ENCODE measurements around the gene TRIM24. TPM values are rescaled to one million over a fixed set of nuclear protein-coding genes. Genes with fewer than 3 reads are reported as not detected.

The TRIM24 gene
- total RNA-seq, 2 experiments from 2014 or later, result 13.6 to 15.9 TPM

DNA sequence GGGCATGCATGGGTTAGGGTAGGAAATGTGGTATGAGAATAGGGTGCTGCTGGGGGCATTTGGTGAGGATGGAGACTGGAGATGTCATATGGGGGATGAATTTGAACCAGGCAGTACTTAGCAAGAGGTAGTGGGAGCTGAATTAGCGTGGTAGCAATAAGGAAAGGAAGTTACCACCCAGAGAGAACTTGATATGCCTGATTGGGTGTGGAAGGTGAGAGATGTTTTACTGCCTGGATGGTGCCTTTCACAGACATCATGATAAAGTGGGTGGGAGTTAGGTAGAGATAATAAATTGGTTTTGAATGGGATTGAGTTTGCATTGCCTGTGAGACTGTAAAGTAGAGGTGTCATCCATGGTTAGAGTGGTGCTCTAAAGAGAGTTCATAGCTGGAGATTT is 46.7 kb downstream of the TRIM24 start:
- Mint-ChIP-seq H3K27me3 (no peaks in the 10 kb centered on the region), H3K4me1 (ENCODE audit: low read depth) (peaks cover 13% of the 10 kb centered on the region), H3K36me3 (peaks cover 48% of the 10 kb centered on the region), H3K4me3 (no peak overlapping the region), H3K27ac (no peak overlapping the region), H3K9me3 (peaks cover 3% of the 10 kb centered on the region)
- no peak for DNase-seq
- POLR2A ChIA-PET, result no interaction called here
- intact Hi-C loops (cut with micrococcal nuclease), result loop anchor here (5.0 kb wide), 1 partner anchor 39 kb away; no protein-coding TSS in a partner anchor
- CTCF ChIA-PET, result no interaction called here

DNA sequence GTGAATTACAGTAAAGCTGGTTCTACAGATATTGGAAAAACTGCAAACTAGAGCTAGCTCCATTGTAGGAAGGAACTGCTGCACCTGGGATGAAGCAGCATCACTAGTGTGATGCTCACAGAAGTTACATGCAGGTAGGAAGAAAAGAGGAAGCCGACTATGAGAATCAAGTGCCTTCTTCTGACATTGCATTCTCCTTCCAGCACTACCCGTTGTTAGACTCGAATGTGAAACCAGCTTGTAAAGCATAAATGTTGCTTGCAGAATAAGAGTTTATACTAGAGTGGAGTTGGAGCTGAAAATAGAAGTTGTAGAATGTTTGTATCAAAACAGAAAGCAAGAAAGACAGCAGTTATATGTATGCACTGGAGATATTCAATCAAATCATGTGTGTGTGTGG is 49.9 kb downstream of the TRIM24 start:
- Mint-ChIP-seq H3K9me3 (peaks cover 6% of the 10 kb centered on the region), H3K27ac (no peak overlapping the region), H3K4me1 (ENCODE audit: low read depth) (peaks cover 8% of the 10 kb centered on the region), H3K27me3 (no peaks in the 10 kb centered on the region), H3K36me3 (peaks cover 66% of the 10 kb centered on the region), H3K4me3 (no peak overlapping the region)
- intact Hi-C loops (cut with micrococcal nuclease), result no loop called here
- no peak for DNase-seq
- CTCF ChIA-PET, result no interaction called here
- POLR2A ChIA-PET, result no interaction called here

DNA sequence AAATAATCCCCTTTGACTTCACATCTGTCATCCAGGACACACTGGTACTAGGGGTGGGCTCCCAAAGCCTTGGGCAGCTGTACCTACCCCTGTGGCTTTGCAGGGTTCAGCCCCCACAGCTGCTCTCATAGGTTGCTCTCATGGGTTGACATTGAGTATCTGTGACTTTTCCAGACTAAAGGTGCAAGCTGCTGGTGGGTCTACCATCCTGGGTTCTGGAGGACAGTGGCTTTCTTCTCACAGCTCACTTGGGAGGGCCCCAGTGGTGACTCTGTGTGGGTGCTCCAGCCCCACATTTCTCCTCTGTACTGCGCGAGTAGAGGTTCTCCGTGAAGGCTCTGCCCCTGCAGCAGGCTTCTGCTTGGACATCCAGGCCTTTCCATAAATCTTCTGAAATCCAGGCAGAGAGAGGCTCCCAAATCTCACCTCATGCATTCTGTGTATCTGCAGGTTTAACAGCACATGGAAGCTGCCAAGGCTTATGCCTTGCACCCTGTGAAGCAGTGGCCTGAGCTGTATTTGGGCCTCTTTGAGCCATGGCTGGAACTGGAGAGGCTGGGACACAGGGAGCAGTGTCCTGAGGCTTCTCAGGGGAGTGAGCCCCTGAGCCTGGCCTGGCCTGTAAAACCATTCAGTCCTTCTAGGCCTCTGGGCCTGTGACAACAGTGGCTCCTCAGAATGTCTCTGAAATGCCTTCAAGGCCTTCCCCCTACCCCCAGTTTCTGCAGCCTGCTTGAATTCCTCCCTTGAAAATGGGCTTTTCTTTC is 52.2 kb downstream of the TRIM24 start:
- no peaks in the 10 kb centered on the region for H3K27me3 Mint-ChIP-seq
- intact Hi-C loops (cut with micrococcal nuclease), result no loop called here
- DNase-seq, result no peak
- POLR2A ChIA-PET, result interaction anchor here (0.5 kb wide), 1 partner anchor 10 kb away, joined by 3 read pairs; no protein-coding TSS in a partner anchor
- H3K4me1 Mint-ChIP-seq (ENCODE audit: low read depth), result peaks cover 2% of the 10 kb centered on the region
- H3K36me3 Mint-ChIP-seq, result peaks cover 67% of the 10 kb centered on the region
- H3K4me3 Mint-ChIP-seq, result no peak overlapping the region
- peaks cover 6% of the 10 kb centered on the region for H3K9me3 Mint-ChIP-seq
- CTCF ChIA-PET, result no interaction called here
- H3K27ac Mint-ChIP-seq, result no peak overlapping the region

DNA sequence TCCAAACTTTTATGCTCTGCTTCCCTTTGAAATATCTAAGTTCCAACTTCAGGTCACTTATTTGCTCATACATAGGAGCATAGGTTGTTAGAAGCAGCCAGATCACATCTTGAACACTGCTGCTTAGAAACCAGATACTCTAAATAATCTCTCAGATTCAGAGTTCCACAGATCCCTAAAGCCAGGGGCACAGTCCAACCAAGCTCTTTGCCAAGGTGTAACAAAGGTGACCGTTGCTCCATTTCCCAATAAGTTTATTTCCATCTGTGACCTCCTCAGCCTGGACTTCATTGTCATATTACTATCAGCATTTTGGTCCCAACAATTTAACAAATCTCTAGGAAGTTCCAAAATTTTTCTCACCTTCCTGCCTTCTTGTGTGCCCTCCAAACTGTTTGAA is 52.8 kb downstream of the TRIM24 start:
- Mint-ChIP-seq H3K4me1 (ENCODE audit: low read depth) (peaks cover 2% of the 10 kb centered on the region), H3K36me3 (peaks cover 72% of the 10 kb centered on the region), H3K27me3 (no peaks in the 10 kb centered on the region), H3K4me3 (no peak overlapping the region), H3K9me3 (peaks cover 6% of the 10 kb centered on the region), H3K27ac (no peak overlapping the region)
- ChIA-PET CTCF (no interaction called here), POLR2A (interaction anchor here (0.5 kb wide), 1 partner anchor 10 kb away, joined by 3 read pairs; no protein-coding TSS in a partner anchor)
- intact Hi-C loops (cut with micrococcal nuclease), result no loop called here
- DNase-seq, result no peak

DNA sequence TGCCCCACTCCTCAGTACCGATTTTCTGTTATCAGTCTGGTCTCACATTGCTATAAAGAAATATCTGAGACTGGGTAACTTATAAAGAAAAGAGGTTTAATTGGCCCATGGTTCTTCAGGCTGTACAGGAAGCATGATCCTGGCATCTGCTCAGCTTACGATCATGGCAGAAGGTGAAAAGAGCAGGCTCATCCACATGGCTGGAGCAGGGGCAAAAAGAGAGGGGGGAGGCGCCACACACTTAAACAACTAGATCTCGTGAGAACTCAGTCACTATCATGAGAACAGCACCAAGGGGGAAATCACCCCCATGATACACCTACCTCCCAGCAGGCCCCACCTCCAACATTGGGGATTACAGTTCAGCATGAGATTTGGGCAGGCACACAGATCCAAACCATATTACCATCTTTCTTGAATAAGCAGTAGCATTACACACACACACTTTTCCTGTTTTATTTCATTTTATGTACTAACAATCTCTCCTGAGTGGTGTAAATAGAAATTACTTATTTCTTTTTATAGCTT is 53.3 kb downstream of the TRIM24 start:
- H3K27ac Mint-ChIP-seq, result no peak overlapping the region
- H3K36me3 Mint-ChIP-seq, result peaks cover 67% of the 10 kb centered on the region
- no peaks in the 10 kb centered on the region for H3K27me3 Mint-ChIP-seq
- CTCF ChIA-PET, result interaction anchor here (1.2 kb wide), 1 partner anchor 8 kb away, joined by 3 read pairs; no protein-coding TSS in a partner anchor
- peaks cover 6% of the 10 kb centered on the region for H3K9me3 Mint-ChIP-seq
- POLR2A ChIA-PET, result interaction anchor here (0.5 kb wide), 1 partner anchor 11 kb away, joined by 3 read pairs; no protein-coding TSS in a partner anchor
- intact Hi-C loops (cut with micrococcal nuclease), result no loop called here
- H3K4me1 Mint-ChIP-seq (ENCODE audit: low read depth), result peaks cover 2% of the 10 kb centered on the region
- DNase-seq, result no peak
- no peak overlapping the region for H3K4me3 Mint-ChIP-seq

DNA sequence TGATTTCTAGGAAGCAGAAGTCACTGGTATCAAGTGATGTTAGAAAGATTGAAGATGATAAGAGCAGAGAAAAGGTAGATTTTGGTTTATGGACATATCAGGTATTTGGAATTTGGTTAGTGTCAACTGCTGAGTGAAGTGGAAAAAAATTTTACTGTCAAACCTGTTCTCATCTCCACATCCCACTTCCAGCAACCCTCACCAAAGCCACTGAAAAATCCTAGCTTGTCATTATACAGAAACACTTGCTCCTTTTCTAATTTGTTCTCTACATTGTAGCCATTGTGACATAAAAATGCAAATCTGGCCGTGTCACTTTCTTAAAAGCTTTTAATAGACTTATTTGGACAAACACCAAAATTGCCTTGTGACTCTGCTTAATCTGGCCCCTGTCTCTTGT is 54.0 kb downstream of the TRIM24 start:
- no peak for DNase-seq
- ChIA-PET POLR2A (no interaction called here), CTCF (interaction anchor here (1.2 kb wide), 1 partner anchor 8 kb away, joined by 3 read pairs; no protein-coding TSS in a partner anchor)
- Mint-ChIP-seq H3K36me3 (peaks cover 70% of the 10 kb centered on the region), H3K9me3 (peaks cover 6% of the 10 kb centered on the region), H3K27ac (no peak overlapping the region), H3K4me3 (no peak overlapping the region), H3K27me3 (no peaks in the 10 kb centered on the region), H3K4me1 (ENCODE audit: low read depth) (peaks cover 2% of the 10 kb centered on the region)
- intact Hi-C loops (cut with micrococcal nuclease), result no loop called here

DNA sequence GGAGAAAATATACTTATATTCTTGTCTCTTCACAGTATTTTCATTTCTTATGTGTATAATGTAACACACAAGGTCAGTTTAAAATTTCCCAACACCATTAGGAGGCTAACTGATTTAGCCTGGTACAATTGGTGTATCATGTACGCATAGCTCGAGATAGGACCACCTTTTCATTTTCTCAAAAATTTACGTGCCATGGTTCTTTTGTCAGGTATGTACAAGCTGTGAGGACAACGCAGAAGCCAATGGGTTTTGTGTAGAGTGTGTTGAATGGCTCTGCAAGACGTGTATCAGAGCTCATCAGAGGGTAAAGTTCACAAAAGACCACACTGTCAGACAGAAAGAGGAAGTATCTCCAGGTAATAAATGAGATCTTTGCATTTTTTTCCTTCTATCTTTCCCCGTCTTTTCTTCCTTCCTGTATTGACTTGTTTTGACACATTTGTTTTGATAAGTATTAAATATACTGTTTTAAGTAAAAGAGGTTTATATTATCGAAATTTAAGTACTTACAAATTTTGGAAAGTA is 55.0 kb downstream of the TRIM24 start:
- ChIA-PET POLR2A (no interaction called here), CTCF (no interaction called here)
- Mint-ChIP-seq H3K36me3 (peaks cover 75% of the 10 kb centered on the region), H3K27me3 (no peaks in the 10 kb centered on the region), H3K4me3 (no peak overlapping the region), H3K9me3 (peaks cover 6% of the 10 kb centered on the region), H3K4me1 (ENCODE audit: low read depth) (no peaks in the 10 kb centered on the region), H3K27ac (no peak overlapping the region)
- intact Hi-C loops (cut with micrococcal nuclease), result no loop called here
- DNase-seq, result no peak

DNA sequence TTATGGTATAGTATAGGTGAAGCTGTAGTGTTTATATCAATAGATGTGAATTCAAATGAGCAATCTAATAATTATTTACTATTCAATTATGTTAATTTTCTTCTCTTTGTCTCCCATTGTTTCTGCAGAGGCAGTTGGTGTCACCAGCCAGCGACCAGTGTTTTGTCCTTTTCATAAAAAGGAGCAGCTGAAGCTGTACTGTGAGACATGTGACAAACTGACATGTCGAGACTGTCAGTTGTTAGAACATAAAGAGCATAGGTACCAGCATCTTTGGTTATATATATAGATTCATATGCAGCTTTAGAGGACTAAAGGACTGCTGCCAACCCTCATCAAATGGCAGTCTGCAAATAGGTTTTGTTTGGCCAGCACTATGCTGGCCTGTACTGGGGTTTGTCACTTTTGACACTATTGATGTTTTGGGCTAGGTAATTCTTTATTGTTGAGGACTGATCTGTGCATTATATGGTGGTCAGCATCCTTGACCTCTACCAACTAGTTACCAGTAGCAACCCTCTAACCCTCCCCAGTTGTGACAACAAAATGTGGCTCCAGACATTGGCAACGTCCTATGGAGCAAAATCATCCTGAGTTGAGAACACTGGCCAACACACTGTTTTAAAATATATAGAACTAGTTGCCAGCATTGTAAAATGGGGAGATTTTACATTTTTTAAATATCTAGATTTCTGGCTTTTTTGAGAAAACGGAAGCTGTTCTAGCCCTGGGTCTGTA is 59.2 kb downstream of the TRIM24 start:
- Mint-ChIP-seq H3K4me1 (ENCODE audit: low read depth) (no peaks in the 10 kb centered on the region), H3K36me3 (peaks cover 75% of the 10 kb centered on the region), H3K27ac (no peak overlapping the region)

DNA sequence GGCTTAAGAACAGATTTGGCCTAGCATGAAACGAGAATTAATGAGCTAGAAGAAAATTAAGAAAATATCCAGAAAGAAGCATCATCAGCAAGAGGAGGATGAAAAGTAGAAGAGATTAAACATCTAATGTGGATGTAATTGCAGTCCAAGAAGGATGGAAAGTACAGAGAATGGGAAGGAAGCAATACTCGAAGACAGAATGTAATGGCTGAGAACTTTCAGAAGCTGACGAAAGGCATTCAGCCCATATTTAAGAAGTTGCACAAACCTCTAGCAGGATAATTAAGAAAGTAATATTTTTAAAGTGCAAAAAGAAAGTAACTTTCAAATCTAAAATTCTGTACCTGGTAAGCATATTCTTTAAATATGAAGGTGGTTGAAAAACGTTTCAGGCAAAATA is 60.7 kb downstream of the TRIM24 start:
- ChIA-PET POLR2A (no interaction called here), CTCF (no interaction called here)
- no peak for DNase-seq
- H3K9me3 Mint-ChIP-seq, result peaks cover 22% of the 10 kb centered on the region
- intact Hi-C loops (cut with micrococcal nuclease), result no loop called here
- H3K27ac Mint-ChIP-seq, result no peak overlapping the region
- no peaks in the 10 kb centered on the region for H3K27me3 Mint-ChIP-seq
- H3K36me3 Mint-ChIP-seq, result peaks cover 69% of the 10 kb centered on the region
- no peaks in the 10 kb centered on the region for H3K4me1 Mint-ChIP-seq (ENCODE audit: low read depth)
- no peak overlapping the region for H3K4me3 Mint-ChIP-seq

More for the DNA sequence above, 59.2 kb downstream of the TRIM24 start:
- Mint-ChIP-seq H3K9me3 (peaks cover 15% of the 10 kb centered on the region), H3K4me3 (no peak overlapping the region), H3K27me3 (no peaks in the 10 kb centered on the region)
- ChIA-PET CTCF (no interaction called here), POLR2A (no interaction called here)
- DNase-seq, result no peak
- intact Hi-C loops (cut with micrococcal nuclease), result no loop called here

DNA sequence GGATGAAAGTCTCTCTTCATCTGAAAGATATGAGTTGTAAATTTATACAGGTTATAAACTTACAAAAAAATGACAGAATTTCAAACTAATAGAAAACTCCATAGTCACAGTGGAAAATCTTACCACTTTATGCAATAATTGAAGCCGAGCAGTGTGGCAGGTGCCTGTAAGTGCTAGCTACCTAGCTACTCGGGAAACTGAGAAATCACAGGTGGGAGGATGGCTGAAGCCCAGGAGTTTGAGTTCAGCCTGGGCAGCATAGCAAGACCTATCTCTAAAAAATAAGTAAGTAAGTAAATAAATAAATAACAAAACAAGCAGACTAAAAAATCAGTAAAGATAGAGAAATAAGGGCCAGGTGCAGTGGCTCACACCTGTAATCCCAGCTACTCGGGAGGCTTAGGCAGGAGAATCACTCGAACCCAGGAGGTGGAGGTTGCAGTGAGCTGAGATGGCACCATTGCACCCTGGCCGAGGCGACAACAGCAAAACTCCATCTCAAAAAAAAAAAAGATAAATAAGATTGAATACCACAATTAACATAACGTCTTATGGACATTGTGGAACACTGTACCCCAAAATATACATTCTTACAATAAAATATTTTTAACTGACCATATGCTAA is 61.9 kb downstream of the TRIM24 start:
- intact Hi-C loops (cut with micrococcal nuclease), result no loop called here
- no peak for DNase-seq
- CTCF ChIA-PET, result no interaction called here
- H3K9me3 Mint-ChIP-seq, result peaks cover 29% of the 10 kb centered on the region
- no peaks in the 10 kb centered on the region for H3K4me1 Mint-ChIP-seq (ENCODE audit: low read depth)
- peaks cover 68% of the 10 kb centered on the region for H3K36me3 Mint-ChIP-seq
- H3K27ac Mint-ChIP-seq, result no peak overlapping the region
- no peaks in the 10 kb centered on the region for H3K27me3 Mint-ChIP-seq
- POLR2A ChIA-PET, result no interaction called here
- no peak overlapping the region for H3K4me3 Mint-ChIP-seq

DNA sequence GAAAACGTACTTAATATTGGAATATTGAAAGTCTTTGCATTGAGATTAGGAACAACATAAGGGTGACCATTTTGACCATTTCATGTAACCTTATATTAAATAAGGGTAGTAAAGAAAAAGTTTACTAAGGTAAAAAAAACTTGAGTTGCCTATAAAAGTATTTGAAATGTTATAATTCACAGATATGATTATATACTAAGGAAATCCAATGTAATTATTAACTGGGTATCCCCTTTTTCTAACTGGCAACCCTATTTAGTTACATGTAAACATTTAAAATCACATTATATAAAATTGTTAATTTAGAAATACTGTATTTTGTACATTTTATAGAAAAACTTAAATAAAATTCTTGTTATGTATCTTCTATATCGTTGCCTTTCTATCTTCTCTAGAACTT is 64.2 kb downstream of the TRIM24 start:
- POLR2A ChIA-PET, result no interaction called here
- CTCF ChIA-PET, result no interaction called here
- H3K27me3 Mint-ChIP-seq, result no peaks in the 10 kb centered on the region
- H3K27ac Mint-ChIP-seq, result no peak overlapping the region
- no peak overlapping the region for H3K4me3 Mint-ChIP-seq
- intact Hi-C loops (cut with micrococcal nuclease), result no loop called here
- H3K4me1 Mint-ChIP-seq (ENCODE audit: low read depth), result no peaks in the 10 kb centered on the region
- no peak for DNase-seq
- H3K9me3 Mint-ChIP-seq, result peaks cover 43% of the 10 kb centered on the region
- H3K36me3 Mint-ChIP-seq, result peaks cover 68% of the 10 kb centered on the region

DNA sequence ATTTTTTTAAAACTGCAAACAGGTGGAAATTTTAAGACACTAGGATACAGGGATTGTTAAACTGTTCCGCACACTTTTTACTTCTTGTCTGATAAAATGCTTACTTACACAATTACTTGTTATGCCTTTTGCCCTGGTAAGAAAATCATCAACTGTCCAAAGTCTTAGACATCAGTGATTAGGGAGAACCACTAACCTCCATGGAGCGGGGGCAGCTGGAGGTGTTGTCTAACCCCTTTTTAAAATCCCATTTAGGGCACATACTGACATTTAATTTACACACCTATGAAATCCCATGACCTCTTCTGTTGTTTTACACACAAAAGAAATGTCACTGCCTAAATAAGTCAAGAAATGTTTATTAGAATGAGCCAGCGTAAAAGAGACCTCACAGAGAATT is 65.7 kb downstream of the TRIM24 start:
- POLR2A ChIA-PET, result no interaction called here
- H3K27ac Mint-ChIP-seq, result no peak overlapping the region
- no peak for DNase-seq
- no peak overlapping the region for H3K4me3 Mint-ChIP-seq
- H3K27me3 Mint-ChIP-seq, result no peaks in the 10 kb centered on the region
- CTCF ChIA-PET, result no interaction called here
- H3K9me3 Mint-ChIP-seq, result peaks cover 44% of the 10 kb centered on the region
- intact Hi-C loops (cut with micrococcal nuclease), result no loop called here
- H3K4me1 Mint-ChIP-seq (ENCODE audit: low read depth), result no peaks in the 10 kb centered on the region
- peaks cover 63% of the 10 kb centered on the region for H3K36me3 Mint-ChIP-seq

Data from activated CD4-positive, alpha-beta memory T cell treated with anti-CD3 and anti-CD28 coated beads for 36 hours (primary cell).